Karpas-422 (cell line): ENCODE data around the gene TYW5. TPM values are rescaled to one million over a fixed set of nuclear protein-coding genes. Genes with fewer than 3 reads are reported as not detected.
"Not testable (repeated sequence)": the region's sequence is repeated elsewhere in the genome, so short reads cannot be mapped to it uniquely, and the experiment has no call there.

Experiments used
- DNase-seq: peaks from one replicate; pipeline ENCODE4 v3.0.0-alpha.2; 2015
- H2AFZ ChIP-seq: fragments of 200-600 bp; sonication (generic); 2 replicates; pipeline ENCODE4 v1.6.1; 2014; ENCODE audit warnings: antibody characterized with exemption, low read length, mixed read lengths
- H3K27ac ChIP-seq: fragments of 200-600 bp; sonication (generic); 2 replicates; pipeline ENCODE4 v1.5.1; 2014; ENCODE audit warnings: mild to moderate bottlenecking, low read length, moderate library complexity
- H3K27me3 ChIP-seq: fragments of 200-600 bp; sonication (generic); 2 replicates; pipeline ENCODE4 v1.6.1; 2014; ENCODE audit warnings: low read length, mixed read lengths
- H3K36me3 ChIP-seq: fragments of 200-600 bp; sonication (generic); 2 replicates; pipeline ENCODE4 v1.6.1; 2014; ENCODE audit warnings: low read length, mixed read lengths; ENCODE audit not compliant: insufficient read depth
- H3K4me1 ChIP-seq: fragments of 200-600 bp; sonication (generic); 2 replicates; pipeline ENCODE4 v1.6.1; 2014; ENCODE audit warnings: mild to moderate bottlenecking, low read length, mixed read lengths
- H3K4me2 ChIP-seq: fragments of 200-600 bp; sonication (generic); 2 replicates; pipeline ENCODE4 v1.6.1; 2014; ENCODE audit warnings: low read length, low read depth, mild to moderate bottlenecking; ENCODE audit not compliant: poor library complexity, severe bottlenecking
- H3K4me3 ChIP-seq: fragments of 200-600 bp; sonication (generic); 2 replicates; pipeline ENCODE4 v1.5.1; 2014; ENCODE audit warnings: mild to moderate bottlenecking, antibody characterized with exemption, low read length, mixed read lengths
- H3K79me2 ChIP-seq: fragments of 200-600 bp; sonication (generic); 2 replicates; pipeline ENCODE4 v1.6.1; 2014; ENCODE audit warnings: mild to moderate bottlenecking, low read length, mixed read lengths
- H3K9ac ChIP-seq: fragments of 200-600 bp; sonication (generic); 2 replicates; pipeline ENCODE4 v1.6.0; 2014; ENCODE audit warnings: low read length
- H3K9me2 ChIP-seq: fragments of 200-600 bp; sonication (generic), shearing (Covaris generic); replicated peaks from 2 replicates; pipeline ENCODE4 v1.6.0; 2014; ENCODE audit warnings: mild to moderate bottlenecking, low read length, moderate library complexity; ENCODE audit not compliant: insufficient read depth
- H3K9me3 ChIP-seq: fragments of 300-700, 200-600 bp; sonication (generic); 2 replicates; pipeline ENCODE4 v1.6.1; 2014; ENCODE audit warnings: low read length, mixed read lengths
- H4K20me1 ChIP-seq: fragments of 200-600 bp; sonication (generic); 2 replicates; pipeline ENCODE4 v1.6.1; 2014; ENCODE audit warnings: mild to moderate bottlenecking, antibody characterized with exemption, low read length, low read depth; ENCODE audit not compliant: insufficient read depth
- total RNA-seq: library from RNA; depleted of rRNA; stranded (reverse); fragments of >200 nt; shearing (Covaris generic); gene quantifications from 2 replicates; pipeline ENCODE4 v1.2.3, GENCODE V29; 2014; ENCODE audit warnings: low replicate concordance

Gene TYW5
- total RNA-seq, 1 experiment from 2014 or later = 10.5 TPM

DNA sequence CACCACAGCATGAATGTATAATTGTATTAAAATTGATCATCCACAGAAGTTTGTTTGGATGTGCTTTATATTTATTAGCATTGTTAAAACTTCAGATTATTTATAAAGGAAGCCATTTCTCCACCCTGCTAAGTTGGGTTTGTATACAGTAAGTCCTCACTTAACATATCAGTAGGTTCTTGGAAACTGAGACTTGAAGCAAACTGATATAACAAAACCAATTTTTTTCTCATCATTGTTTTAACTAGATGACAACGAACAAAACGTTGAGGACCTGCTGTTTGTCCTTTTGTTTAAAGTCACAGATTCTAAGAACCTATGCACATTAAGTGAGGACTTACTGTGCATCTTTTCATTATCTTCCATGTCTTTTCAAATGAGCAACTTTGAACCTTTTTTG, 27.1 kb downstream of the TYW5 start:
- Histone ChIP-seq H4K20me1 (0 out of 2 replicates have a peak, but pooled peaks cover 7% of the 10 kb centered on the region), H3K4me3 (no peak overlapping the region), H3K79me2 (peaks cover 84% of the 10 kb centered on the region), H2AFZ (no peak overlapping the region), H3K9me3 (no peaks in the 10 kb centered on the region), H3K9me2 (no peaks in the 10 kb centered on the region), H3K9ac (no peak overlapping the region), H3K4me1 (no peaks in the 10 kb centered on the region), H3K27ac (no peak overlapping the region), H3K27me3 (no peaks in the 10 kb centered on the region), H3K36me3 (peaks cover 55% of the 10 kb centered on the region; the same call in 1 of the 2 replicates), H3K4me2 (no peak overlapping the region)
- DNase-seq = no peak

DNA sequence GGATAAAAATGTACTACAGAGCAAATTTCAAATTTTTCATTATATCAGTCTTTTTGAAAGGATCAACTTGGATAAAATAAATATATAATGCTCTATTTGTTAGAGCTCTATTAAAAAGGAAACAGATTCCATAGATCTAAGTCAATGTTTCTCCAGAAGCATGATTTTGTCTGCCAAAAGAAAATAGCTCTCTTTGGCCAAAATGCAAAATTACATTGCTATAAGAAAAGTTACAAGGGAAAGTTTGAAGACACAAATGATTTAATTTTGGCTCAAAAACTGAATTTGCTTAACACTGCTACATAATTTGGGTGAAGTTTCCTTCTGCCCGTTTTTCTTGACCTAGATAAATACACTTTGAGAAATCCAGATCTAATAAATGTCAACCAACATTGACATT, 28.5 kb downstream of the TYW5 start:
- no peaks in the 10 kb centered on the region for H3K27me3 ChIP-seq
- H3K4me1 ChIP-seq = no peaks in the 10 kb centered on the region
- H3K36me3 ChIP-seq = peaks cover 48% of the 10 kb centered on the region; the same call in 1 of the 2 replicates
- no peak overlapping the region for H2AFZ ChIP-seq
- no peak overlapping the region for H3K9ac ChIP-seq
- 0 out of 2 replicates have a peak, but pooled peaks cover 7% of the 10 kb centered on the region for H4K20me1 ChIP-seq
- H3K9me2 ChIP-seq = no peaks in the 10 kb centered on the region
- H3K4me3 ChIP-seq = no peak overlapping the region
- no peak for DNase-seq
- H3K27ac ChIP-seq = no peak overlapping the region
- no peak overlapping the region for H3K4me2 ChIP-seq
- peaks cover 90% of the 10 kb centered on the region for H3K79me2 ChIP-seq
- H3K9me3 ChIP-seq = no peaks in the 10 kb centered on the region

DNA sequence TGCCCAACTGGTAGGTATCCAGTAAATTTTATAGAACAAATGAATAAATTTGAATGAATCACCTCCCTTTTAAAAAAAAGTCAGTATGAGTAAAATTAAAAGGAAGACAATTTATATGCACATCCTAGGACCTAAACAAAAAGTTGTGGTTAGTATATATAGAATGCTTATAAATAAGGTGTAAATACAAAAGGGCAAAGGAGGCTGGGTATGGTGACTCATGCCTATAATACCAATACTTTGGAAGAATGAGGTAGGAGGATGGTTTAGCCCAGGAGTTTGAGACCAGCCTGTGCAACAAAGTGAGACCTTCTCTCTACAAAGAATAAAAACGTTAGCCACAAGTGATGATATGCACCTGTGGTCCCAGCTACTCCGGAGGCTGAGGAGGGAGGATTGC, 31.4 kb downstream of the TYW5 start:
- H3K4me1 ChIP-seq = no peaks in the 10 kb centered on the region
- peaks cover 49% of the 10 kb centered on the region; the same call in 1 of the 2 replicates for H3K36me3 ChIP-seq
- no peaks in the 10 kb centered on the region for H3K9me3 ChIP-seq
- H3K27ac ChIP-seq = no peak overlapping the region
- no peak overlapping the region for H3K4me2 ChIP-seq
- no peak overlapping the region for H3K9ac ChIP-seq
- H3K9me2 ChIP-seq = no peaks in the 10 kb centered on the region
- H3K79me2 ChIP-seq = peaks cover 96% of the 10 kb centered on the region
- DNase-seq = no peak
- no peaks in the 10 kb centered on the region for H3K27me3 ChIP-seq
- H2AFZ ChIP-seq = no peak overlapping the region
- H4K20me1 ChIP-seq = peaks cover 11% of the 10 kb centered on the region; the same call in 1 of the 2 replicates
- H3K4me3 ChIP-seq = no peak overlapping the region

DNA sequence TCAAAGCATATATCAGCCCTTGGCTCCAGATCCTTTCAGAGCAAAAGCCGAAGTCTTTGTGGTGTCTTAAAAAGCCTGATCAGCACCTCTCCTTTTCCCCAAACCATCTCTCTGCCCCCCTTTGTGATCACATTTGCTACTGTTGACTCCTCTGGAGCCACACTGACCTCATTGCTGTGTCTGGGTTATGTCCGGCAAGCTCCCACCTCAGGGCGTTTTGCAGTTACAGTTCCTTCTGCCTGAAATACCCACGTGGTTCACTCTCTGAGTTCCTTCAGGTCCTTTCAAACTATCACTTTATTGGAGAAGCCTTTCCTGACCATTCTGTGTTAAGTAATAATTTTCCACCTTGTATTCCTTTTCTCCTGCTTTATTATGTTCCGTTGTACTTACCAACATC, 32.4 kb downstream of the TYW5 start:
- no peaks in the 10 kb centered on the region for H3K4me1 ChIP-seq
- DNase-seq = no peak
- H3K27ac ChIP-seq = no peak overlapping the region
- no peak overlapping the region for H2AFZ ChIP-seq
- peaks cover 45% of the 10 kb centered on the region for H3K36me3 ChIP-seq
- H3K79me2 ChIP-seq = peaks cover 95% of the 10 kb centered on the region
- H3K9me3 ChIP-seq = no peaks in the 10 kb centered on the region
- peaks cover 15% of the 10 kb centered on the region; the same call in 1 of the 2 replicates for H4K20me1 ChIP-seq
- H3K9ac ChIP-seq = no peak overlapping the region
- no peak overlapping the region for H3K4me2 ChIP-seq
- H3K4me3 ChIP-seq = no peak overlapping the region
- no peaks in the 10 kb centered on the region for H3K27me3 ChIP-seq
- H3K9me2 ChIP-seq = no peaks in the 10 kb centered on the region

DNA sequence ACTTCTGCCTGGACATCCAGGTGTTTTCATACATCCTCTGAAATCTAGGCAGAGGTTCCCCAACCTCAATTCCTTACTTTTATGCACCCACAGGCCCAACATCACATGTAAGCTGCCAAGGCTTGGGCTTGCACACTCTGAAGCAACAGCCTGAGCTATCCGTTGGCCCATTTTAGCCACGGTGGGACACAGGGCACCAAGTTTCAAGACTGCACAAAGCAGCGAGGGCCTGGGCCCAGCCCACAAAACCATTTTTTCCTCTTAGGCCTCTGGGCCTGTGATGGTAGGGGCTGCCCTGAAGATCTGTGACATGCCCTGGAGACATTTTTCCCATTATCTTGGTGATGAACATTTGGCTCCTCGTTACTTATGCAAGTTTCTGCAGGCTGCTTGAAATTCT, 38.3 kb downstream of the TYW5 start:
- Histone ChIP-seq H2AFZ (no peak overlapping the region), H4K20me1 (peaks cover 10% of the 10 kb centered on the region), H3K36me3 (peaks cover 58% of the 10 kb centered on the region), H3K27me3 (no peaks in the 10 kb centered on the region), H3K79me2 (peaks cover 91% of the 10 kb centered on the region), H3K9ac (no peak overlapping the region), H3K9me2 (no peaks in the 10 kb centered on the region), H3K4me1 (peaks cover 11% of the 10 kb centered on the region), H3K4me3 (no peak overlapping the region), H3K9me3 (no peaks in the 10 kb centered on the region), H3K4me2 (no peak overlapping the region), H3K27ac (no peak overlapping the region)
- DNase-seq = no peak

DNA sequence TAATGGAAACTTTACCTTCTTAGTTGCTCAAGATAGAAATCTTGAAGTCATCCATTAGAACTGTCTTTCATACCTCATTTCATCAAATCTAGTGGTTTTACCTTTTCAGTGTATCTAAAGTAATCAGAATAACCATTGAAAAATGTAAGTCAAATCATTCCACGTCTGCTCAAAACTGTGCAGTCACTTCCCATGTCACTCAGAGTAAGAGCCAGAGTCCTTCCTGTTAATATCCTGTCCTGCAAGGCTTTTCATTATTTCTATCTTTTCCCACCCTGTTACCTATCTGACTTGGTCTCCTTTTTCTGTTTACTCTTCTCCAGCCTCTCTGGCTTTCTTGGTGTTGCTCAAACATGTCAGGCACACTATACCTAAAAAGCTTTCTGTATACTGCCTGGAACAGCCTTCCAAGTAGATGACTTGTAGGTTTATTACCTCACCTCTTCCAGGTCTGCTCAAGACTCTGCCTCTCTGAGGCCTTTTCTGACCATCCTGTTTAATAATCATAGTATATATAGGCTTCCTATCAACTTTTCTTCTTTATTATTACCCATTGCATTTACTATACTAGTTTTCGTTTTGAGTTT, 40.8 kb downstream of the TYW5 start:
- Histone ChIP-seq H3K4me3 (no peak overlapping the region), H3K4me1 (peaks cover 19% of the 10 kb centered on the region), H2AFZ (no peak overlapping the region), H3K4me2 (peak overlapping the region; percentile 8), H3K9me2 (no peaks in the 10 kb centered on the region), H3K36me3 (peaks cover 53% of the 10 kb centered on the region), H3K79me2 (peaks cover 91% of the 10 kb centered on the region), H3K27ac (no peak overlapping the region), H3K9me3 (no peaks in the 10 kb centered on the region), H3K9ac (no peak overlapping the region), H4K20me1 (peaks cover 13% of the 10 kb centered on the region), H3K27me3 (no peaks in the 10 kb centered on the region)
- no peak for DNase-seq

DNA sequence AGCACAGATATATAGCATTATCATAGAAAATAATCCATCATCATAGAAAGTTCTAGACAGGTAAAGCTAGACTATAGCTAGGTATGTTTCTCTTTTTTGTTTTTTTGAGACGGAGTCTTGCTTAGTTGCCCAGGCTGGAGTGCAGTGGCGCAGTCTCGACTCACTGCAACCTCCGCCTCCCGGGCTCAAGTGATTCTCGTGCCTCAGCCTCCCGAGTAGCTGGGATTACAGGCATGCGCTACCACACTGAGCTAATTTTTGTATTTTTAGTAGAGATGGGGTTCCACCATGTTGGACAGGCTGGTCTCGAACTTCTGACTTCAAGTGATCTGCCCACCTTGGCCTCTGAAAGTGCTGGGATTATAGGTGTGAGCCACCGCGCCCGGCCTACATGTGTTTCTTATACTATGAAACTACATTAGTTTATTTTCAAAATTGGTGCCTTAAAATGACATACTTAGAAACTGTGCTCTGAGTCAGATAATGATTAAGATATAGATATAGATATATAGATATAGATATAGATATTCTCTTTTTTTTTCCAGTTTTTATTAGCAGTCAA, 42.7 kb downstream of the TYW5 start:
- Histone ChIP-seq H3K4me2 (peak overlapping the region; percentile 92), H3K36me3 (peaks cover 48% of the 10 kb centered on the region), H3K79me2 (peaks cover 88% of the 10 kb centered on the region), H3K9ac (peak overlapping the region; percentile 99), H3K4me1 (peaks cover 36% of the 10 kb centered on the region), H3K4me3 (peak overlapping the region; percentile 96)
- H3K9me2 ChIP-seq, H3K27me3 ChIP-seq, H3K27ac ChIP-seq, H2AFZ ChIP-seq, H3K9me3 ChIP-seq, H4K20me1 ChIP-seq, DNase-seq: not testable (repeated sequence)

DNA sequence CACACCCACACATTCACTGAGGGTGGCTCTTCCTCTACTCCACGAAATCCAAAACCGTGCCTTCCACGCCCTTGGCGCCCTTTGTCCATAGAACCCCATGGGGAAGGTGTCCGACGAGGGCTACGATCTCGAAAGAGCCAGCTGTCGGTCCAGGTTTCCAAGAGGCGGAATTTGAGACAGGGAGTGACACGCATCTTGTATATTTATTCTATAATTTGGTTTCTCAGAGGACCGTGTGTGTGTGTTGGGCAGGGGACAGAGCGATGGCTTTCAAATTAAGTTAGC, 43.5 kb downstream of the TYW5 start:
- no peak for DNase-seq
- peaks cover 88% of the 10 kb centered on the region for H3K79me2 ChIP-seq
- H3K9ac ChIP-seq = peak overlapping the region; percentile 99
- peak overlapping the region; percentile 88 for H3K27ac ChIP-seq
- peak overlapping the region; percentile 92 for H3K4me2 ChIP-seq
- peak overlapping the region; percentile 96 for H3K4me3 ChIP-seq
- H4K20me1 ChIP-seq = peaks cover 6% of the 10 kb centered on the region; the same call in 1 of the 2 replicates
- H3K36me3 ChIP-seq = peaks cover 46% of the 10 kb centered on the region
- H3K27me3 ChIP-seq = no peaks in the 10 kb centered on the region
- no peak overlapping the region; the same call in 1 of the 2 replicates for H2AFZ ChIP-seq
- no peaks in the 10 kb centered on the region for H3K9me2 ChIP-seq
- H3K4me1 ChIP-seq = peaks cover 44% of the 10 kb centered on the region
- no peaks in the 10 kb centered on the region for H3K9me3 ChIP-seq
